T-helper 1 cell treated with Interleukin-12 subunit alpha and Interleukin-12 subunit beta and Interleukin-4 antibody, amounts not matched to agents 30 μg/mL and 1 μg/mL, for 36 hours (primary cell): ENCODE results near the gene ASB16.

Source experiments
- H3K27ac Mint-ChIP-seq: one replicate; pipeline ENCODE4 v1.8.0; 2021; ENCODE audit warnings: mild to moderate bottlenecking, mixed read lengths
- H3K27me3 Mint-ChIP-seq: one replicate; pipeline ENCODE4 v1.8.0; 2021; ENCODE audit warnings: low read depth, mixed read lengths
- H3K36me3 Mint-ChIP-seq: one replicate; pipeline ENCODE4 v1.8.0; 2021; ENCODE audit warnings: low read depth, mixed read lengths
- H3K4me1 Mint-ChIP-seq: one replicate; pipeline ENCODE4 v1.8.0; 2021; ENCODE audit warnings: low read depth, mixed read lengths
- H3K4me3 Mint-ChIP-seq: one replicate; pipeline ENCODE4 v1.8.0; 2021; ENCODE audit warnings: mild to moderate bottlenecking, moderate library complexity, mixed read lengths
- H3K9me3 Mint-ChIP-seq: one replicate; pipeline ENCODE4 v1.8.0; 2021; ENCODE audit warnings: mixed read lengths

Gene ASB16

DNA sequence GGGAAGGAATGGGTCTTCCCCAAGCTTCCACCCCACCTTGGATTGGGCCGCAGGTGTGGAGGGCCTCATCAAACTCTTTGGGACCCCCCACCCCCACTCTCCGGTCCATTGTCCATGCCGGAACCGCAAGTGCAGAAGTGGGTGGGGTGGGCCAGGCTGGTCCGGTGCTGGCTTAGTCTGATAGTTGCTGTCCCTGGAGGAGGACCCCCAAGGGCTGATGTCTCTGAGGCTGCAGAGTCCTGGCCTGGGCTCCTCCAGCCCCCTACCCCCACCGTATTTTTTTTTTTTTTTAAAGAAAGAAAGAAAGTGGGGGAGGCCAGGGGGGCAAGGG lies 36.3 kb downstream of the ASB16 start:
- Mint-ChIP-seq H3K27ac (no peak overlapping the region), H3K4me3 (no peak overlapping the region), H3K9me3 (no peaks in the 10 kb centered on the region), H3K4me1 (peaks cover 32% of the 10 kb centered on the region), H3K36me3 (peaks cover 43% of the 10 kb centered on the region), H3K27me3 (no peaks in the 10 kb centered on the region)

DNA sequence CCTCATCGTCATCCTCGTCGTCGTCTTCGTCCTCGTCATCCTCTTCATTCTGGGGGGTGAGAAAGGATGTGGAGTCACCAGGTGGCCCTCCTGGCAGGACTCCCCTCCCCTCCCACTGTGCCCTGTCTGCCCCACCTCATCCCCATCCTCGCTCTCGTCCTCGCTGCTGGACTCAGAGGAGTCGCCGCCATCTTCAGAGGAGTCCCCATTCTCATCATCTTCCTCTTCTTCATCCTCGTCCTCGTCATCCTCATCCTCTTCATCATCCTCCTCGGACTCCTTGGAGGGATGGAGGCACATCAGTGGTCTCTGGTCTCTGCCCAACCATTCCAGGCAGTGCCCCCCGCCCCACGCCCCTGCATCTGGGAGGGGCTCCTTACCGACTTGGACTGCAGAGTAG lies 36.8 kb downstream of the ASB16 start:
- Mint-ChIP-seq H3K36me3 (peaks cover 43% of the 10 kb centered on the region), H3K27ac (no peak overlapping the region), H3K4me3 (no peak overlapping the region), H3K27me3 (no peaks in the 10 kb centered on the region), H3K9me3 (no peaks in the 10 kb centered on the region), H3K4me1 (peaks cover 32% of the 10 kb centered on the region)

DNA sequence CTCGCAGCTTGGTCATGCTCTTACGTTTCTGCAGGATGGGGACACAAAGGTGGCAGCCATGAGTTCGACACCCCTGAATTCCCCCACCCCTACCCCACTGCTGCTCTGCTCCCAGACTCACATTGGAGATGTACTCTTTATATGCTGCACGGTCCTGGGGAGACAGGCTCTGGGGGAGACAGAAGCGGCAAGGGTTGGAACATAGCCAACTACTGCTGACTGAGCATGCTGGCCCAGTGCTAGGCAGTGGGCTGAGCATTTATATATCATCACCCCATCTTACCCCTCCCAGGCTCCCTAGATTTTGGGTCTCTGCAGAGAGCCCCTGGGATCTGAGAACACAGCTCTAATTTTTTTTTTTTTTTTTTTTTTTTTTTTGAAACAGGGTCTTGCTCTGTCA lies 37.2 kb downstream of the ASB16 start:
- H3K9me3 Mint-ChIP-seq, result no peaks in the 10 kb centered on the region
- no peaks in the 10 kb centered on the region for H3K27me3 Mint-ChIP-seq
- no peak overlapping the region for H3K4me3 Mint-ChIP-seq
- peaks cover 29% of the 10 kb centered on the region for H3K4me1 Mint-ChIP-seq
- no peak overlapping the region for H3K27ac Mint-ChIP-seq
- H3K36me3 Mint-ChIP-seq, result peaks cover 44% of the 10 kb centered on the region

DNA sequence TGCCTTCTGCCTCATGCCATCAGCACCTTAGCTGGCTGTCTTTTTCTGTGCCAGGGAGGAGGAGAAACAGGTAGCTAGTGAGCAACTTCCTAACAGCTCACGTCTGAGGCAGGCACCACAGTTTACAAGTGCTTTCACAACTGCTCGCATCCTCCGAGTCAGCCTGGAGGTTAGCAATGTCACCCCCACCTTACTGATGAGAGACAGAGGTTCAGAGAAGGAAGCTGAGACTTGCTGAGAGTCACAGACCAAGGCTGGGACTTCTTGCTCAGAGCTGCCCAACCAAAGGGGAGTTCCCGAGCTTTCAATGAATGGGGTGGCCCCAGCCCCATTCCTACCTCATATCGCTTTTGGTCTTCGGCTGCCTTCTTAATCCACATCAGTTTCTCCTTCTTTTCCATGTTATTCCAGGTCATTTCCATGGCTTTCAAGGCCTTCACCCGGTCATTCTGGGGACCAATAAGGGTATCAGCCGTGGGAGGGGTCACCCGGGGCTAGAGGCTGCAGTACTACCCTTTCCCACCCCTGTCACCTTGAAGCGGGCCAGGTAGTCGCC lies 39.4 kb downstream of the ASB16 start:
- H3K36me3 Mint-ChIP-seq, result peaks cover 63% of the 10 kb centered on the region
- peaks cover 28% of the 10 kb centered on the region for H3K4me1 Mint-ChIP-seq
- no peaks in the 10 kb centered on the region for H3K9me3 Mint-ChIP-seq
- no peaks in the 10 kb centered on the region for H3K27me3 Mint-ChIP-seq
- H3K27ac Mint-ChIP-seq, result peak overlapping the region; percentile 89
- peak overlapping the region; percentile 64 for H3K4me3 Mint-ChIP-seq

DNA sequence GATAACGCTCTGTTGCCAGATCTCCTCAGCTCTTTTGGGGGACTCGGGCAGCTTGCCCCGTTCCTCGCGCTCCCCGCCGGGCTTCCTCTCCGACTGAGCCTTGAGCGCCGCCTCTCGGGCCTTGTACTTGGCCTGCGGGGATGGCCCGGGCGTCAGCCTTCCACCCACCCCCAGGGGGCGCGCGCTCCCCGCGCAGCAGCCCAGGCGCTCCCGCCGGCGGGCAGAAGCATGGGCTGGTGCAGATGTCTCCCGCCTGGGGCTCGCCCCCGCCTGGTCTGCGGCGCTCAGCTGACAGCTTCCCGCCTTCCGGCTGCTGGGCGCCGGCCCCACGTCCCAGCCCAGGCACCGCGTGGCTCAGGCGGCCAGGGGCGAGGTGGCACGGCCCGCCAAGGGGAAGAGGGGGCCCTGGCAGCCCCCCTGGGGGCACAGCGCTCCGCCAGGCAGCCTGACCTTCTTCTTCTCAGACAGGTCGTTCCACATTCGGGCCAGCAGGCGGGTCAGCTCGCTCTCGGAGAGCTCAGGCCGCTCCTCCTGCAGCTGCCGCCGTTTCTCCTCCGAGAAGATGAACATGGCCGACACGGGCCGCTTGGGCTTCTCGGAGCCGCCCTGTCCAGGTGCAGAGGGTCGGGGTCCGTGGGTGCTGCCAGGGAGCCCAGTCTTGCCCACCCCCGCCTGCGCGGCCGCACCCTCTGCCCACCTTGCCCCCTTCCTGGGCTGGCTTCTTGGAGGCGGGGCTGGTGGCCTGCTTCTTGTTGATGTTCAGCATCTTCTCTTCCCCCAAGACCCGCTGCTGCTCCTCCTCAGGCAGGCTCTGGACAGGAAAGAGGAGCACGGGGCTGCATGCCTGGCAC lies 40.1 kb downstream of the ASB16 start:
- H3K4me3 Mint-ChIP-seq, result peak overlapping the region; percentile 64
- peak overlapping the region; percentile 89 for H3K27ac Mint-ChIP-seq
- peaks cover 68% of the 10 kb centered on the region for H3K36me3 Mint-ChIP-seq
- H3K27me3 Mint-ChIP-seq, result no peaks in the 10 kb centered on the region
- no peaks in the 10 kb centered on the region for H3K9me3 Mint-ChIP-seq
- H3K4me1 Mint-ChIP-seq, result peaks cover 33% of the 10 kb centered on the region

DNA sequence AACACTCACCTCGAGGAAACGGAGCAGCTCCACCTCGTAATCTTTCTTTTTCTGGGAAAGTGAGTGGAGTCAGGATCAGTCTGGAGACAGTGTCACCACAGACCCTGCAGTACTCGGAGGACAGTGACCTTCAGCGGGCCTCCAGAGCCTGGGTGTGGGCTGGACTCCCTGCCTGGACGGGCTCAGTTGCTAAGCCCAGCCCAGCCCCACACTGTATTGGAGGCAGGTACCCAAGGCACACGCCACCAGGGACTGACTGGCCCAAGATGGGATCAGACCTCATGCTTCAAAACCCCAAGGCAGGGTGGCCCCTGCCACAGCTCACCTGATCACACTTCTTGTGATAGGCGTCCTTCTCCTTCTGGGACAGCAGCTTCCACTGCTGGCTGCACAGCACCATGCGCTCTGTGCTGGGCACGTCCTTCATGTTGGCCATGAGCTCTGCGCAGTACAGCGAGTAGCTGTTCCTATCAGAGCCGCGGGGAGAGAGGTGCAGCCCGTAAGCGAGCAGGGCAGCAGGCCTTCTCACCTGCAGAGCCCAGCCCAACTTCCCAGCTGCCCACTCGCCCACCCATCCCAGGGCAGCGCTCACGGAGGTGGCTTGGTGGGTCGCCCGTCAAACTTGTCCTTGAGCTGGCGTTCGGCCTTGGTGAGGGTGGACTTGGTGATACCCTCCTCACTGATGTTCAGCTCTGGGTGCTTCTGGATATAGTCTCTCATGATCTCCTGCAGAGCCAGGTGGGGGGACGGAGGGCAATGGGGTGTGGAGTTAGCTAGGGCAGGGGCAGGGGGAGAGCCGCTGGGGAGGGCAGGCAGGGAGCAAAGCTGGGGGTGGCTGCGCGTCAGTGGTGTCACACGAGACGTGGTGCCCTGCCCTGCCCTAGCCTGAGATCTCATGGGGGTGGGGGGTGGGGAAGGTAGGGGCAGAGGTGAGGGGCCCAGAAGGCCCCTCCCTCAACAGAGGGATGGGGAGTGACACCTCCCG lies 41.1 kb downstream of the ASB16 start:
- H3K9me3 Mint-ChIP-seq, result no peaks in the 10 kb centered on the region
- H3K36me3 Mint-ChIP-seq, result peaks cover 71% of the 10 kb centered on the region
- H3K4me1 Mint-ChIP-seq, result peaks cover 41% of the 10 kb centered on the region
- no peaks in the 10 kb centered on the region for H3K27me3 Mint-ChIP-seq
- no peak overlapping the region for H3K4me3 Mint-ChIP-seq
- no peak overlapping the region for H3K27ac Mint-ChIP-seq

DNA sequence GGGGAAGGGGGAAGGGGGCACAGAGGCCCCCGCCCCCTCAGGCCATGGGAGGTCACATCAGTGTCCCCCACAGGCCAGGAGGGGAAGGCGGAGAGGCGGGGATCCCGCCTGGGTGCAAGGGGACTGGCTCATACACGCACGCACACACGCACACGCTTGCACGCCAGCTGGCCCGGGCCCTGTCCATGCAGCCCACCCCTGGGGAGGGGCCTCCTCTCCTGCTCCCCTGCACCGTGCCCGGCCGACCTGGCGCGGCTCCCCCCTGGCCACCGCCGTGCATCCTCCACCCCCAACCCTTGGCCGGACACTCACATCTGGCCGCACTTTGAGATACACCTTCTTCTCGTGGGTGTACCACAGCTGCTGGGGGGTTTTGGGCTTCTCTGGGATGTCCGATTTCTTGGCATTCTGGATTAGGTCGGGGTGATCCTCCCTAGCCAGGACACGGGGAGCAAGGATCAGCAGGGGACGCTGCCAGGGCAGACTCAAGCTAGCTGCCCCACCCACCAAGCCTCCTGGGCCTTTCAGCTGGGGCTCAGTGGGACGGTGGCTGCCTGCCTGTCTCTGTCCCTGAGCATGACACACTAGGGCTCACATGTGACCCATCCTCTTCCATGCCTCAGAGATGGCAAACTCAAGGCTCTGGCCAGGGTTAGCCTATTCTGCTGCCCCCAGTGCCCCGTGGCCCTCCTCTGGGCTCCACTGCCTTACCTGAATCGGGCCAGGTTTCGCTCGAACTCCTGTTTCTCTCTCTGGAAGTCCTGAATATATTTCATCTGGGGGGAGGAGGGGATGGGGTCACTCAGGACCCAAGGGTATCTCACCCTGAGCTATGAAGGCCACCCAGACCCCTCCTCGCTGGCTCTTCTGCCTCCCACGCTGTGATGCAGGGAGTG lies 42.3 kb downstream of the ASB16 start:
- H3K36me3 Mint-ChIP-seq, result peaks cover 76% of the 10 kb centered on the region
- peaks cover 50% of the 10 kb centered on the region for H3K4me1 Mint-ChIP-seq
- H3K9me3 Mint-ChIP-seq, result no peaks in the 10 kb centered on the region
- no peak overlapping the region for H3K4me3 Mint-ChIP-seq
- no peaks in the 10 kb centered on the region for H3K27me3 Mint-ChIP-seq
- H3K27ac Mint-ChIP-seq, result peak overlapping the region; percentile 15

DNA sequence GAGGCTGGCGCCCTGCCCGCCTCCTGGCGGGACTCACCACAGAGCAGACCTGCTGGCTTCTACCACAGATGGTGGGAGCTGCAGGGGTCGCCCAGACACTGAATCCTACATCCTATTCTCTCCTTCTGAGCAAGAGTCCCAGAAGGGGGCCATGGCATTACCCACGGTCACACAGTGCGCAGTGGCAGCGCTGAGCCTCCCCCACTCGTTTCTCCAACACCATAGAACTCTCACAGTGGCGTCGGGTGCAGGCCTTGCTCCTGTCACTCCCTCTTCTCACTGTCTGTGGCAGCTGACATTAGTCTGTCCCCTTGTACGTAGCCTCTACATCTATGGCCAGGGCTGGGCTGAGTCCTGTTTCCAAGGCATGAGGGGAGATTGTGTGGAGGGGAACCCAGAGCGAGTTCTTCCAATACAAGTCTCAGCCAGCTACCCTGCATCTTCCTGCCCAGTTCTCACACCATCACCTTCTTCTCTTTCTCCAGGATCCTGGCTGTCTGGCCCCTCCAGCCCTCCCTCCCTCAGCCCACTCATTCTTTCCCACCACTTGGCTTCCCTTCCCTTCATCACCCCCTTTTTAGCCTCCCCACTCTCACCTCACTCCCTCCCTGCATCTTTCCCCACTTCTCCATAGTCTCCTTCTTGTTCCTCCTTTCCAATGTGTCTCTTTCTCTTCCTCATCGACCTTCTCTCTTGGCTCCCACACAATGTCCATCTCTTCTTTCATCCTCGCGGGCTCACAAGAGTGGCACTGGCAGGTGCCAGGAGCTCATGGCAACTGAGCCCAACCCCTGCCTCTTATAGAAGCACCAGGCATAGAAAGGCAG lies 43.1 kb downstream of the ASB16 start:
- no peaks in the 10 kb centered on the region for H3K27me3 Mint-ChIP-seq
- peaks cover 71% of the 10 kb centered on the region for H3K36me3 Mint-ChIP-seq
- H3K4me3 Mint-ChIP-seq, result no peak overlapping the region
- no peaks in the 10 kb centered on the region for H3K9me3 Mint-ChIP-seq
- H3K27ac Mint-ChIP-seq, result peak overlapping the region; percentile 47
- peaks cover 48% of the 10 kb centered on the region for H3K4me1 Mint-ChIP-seq

DNA sequence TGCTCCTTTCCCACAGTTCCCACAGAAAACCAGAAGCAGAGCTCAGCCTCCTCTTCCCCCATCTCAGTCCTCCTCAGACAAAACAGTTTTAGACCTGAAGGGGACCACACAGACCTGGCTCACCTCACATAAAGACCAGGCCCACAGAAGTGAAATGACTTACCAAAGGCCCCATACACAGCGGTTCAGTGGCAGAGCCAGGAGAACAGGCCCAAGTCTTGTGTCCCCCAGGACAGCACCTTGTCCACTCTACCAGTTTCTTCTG lies 43.7 kb downstream of the ASB16 start:
- no peak overlapping the region for H3K4me3 Mint-ChIP-seq
- H3K36me3 Mint-ChIP-seq, result peaks cover 67% of the 10 kb centered on the region
- peaks cover 47% of the 10 kb centered on the region for H3K4me1 Mint-ChIP-seq
- peak overlapping the region; percentile 47 for H3K27ac Mint-ChIP-seq
- no peaks in the 10 kb centered on the region for H3K9me3 Mint-ChIP-seq
- H3K27me3 Mint-ChIP-seq, result no peaks in the 10 kb centered on the region

DNA sequence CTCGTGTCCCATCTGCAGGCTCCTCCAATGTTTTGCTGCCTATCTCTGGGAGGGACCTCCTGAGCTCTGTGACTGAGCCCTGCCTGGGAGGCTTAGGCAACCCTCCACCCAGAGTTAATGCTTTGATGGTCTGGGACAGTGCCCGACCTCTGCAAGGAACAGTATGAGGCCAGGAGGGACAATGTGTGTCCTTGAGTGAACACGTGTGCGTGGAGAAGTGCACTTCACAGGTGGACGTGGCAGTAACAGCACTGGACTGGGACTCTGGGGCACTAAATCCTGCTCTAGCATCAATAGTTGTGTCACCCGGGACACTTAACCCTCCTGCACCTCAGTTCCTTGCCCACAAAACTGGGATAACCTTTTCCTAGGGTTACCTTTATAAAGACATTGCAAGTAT lies 44.4 kb downstream of the ASB16 start:
- peaks cover 43% of the 10 kb centered on the region for H3K4me1 Mint-ChIP-seq
- H3K4me3 Mint-ChIP-seq, result peak overlapping the region; percentile 25
- peaks cover 61% of the 10 kb centered on the region for H3K36me3 Mint-ChIP-seq
- peak overlapping the region; percentile 26 for H3K27ac Mint-ChIP-seq
- H3K9me3 Mint-ChIP-seq, result no peaks in the 10 kb centered on the region
- H3K27me3 Mint-ChIP-seq, result no peaks in the 10 kb centered on the region

DNA sequence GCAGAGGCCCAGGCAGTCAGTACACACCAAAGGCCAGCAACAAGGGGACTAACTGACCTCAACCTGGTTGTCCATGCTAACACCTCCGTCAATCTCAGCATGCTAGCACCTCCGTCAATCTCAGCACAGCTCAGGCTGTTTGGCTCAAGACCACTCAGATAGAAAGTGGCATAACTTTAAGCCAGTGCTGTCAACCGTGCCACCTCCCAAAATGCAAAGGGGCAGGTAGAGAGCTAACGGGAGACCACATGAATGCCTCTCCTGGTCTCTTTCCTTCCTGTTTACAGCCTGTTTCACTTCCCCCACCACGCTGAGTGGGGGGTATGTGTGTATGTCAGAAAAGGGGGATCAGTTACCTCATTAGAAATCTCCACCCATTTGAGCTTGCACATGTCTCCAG lies 45.7 kb downstream of the ASB16 start:
- H3K36me3 Mint-ChIP-seq, result peaks cover 58% of the 10 kb centered on the region

DNA sequence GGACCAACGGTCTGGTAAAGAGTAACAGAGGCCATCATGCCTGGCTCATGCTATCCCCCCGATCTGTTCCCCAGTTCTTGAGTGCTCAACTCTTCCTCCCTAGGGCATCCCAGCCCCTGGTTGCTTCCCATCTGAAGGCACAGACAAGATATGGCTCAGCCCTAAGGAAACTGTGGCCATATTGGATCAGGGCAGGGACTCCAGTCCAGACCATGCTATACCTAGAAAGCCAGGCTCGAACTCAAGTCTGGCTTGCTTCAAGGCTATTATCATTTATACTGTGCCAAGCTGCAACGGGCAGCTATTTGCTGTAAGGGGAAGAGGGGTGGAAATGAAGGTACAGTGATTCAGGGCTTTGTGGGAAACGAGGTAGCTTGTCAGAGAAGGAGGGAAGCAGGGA lies 46.2 kb downstream of the ASB16 start:
- Mint-ChIP-seq H3K27me3 (no peaks in the 10 kb centered on the region), H3K36me3 (peaks cover 53% of the 10 kb centered on the region), H3K4me1 (peaks cover 39% of the 10 kb centered on the region)

More for the DNA sequence above, 45.7 kb downstream of the ASB16 start:
- H3K27me3 Mint-ChIP-seq, result no peaks in the 10 kb centered on the region
- no peaks in the 10 kb centered on the region for H3K9me3 Mint-ChIP-seq
- peak overlapping the region; percentile 76 for H3K27ac Mint-ChIP-seq
- H3K4me1 Mint-ChIP-seq, result peaks cover 39% of the 10 kb centered on the region
- peak overlapping the region; percentile 90 for H3K4me3 Mint-ChIP-seq

DNA sequence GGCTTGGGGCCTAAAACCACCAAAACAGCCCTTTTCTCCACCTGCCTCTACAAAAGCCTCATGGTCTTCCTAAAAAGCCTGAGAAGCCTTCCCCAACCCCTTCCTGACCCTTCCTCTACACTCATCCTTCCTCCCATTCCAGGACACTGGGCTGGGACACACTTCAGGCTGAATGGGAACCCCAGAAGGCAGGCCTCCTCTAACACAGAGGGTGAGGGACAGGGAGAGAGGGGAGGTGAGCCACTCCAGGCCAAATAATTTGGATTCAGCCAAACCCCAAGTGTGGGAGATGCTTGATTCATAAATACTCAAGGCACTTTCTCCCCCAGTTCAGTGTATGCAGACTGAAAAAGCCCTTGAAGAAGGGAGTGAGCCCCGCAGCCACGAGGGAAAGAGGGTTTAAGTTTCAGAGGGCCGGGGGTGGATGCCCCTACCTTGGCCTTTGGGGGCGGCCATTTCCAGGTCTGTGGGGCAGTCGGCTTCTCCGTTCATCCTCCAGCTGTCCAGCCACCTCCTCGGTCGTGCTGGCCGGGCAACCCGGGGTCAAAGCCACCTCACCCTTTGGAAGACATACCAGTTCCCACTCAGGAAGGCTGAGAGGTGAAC lies 47.3 kb downstream of the ASB16 start:
- H3K4me3 Mint-ChIP-seq, result peak overlapping the region; percentile 90

More for the DNA sequence above, 46.2 kb downstream of the ASB16 start:
- H3K27ac Mint-ChIP-seq, result peak overlapping the region; percentile 85
- peak overlapping the region; percentile 90 for H3K4me3 Mint-ChIP-seq
- no peaks in the 10 kb centered on the region for H3K9me3 Mint-ChIP-seq

More for the DNA sequence above, 47.3 kb downstream of the ASB16 start:
- no peaks in the 10 kb centered on the region for H3K9me3 Mint-ChIP-seq
- peaks cover 50% of the 10 kb centered on the region for H3K36me3 Mint-ChIP-seq
- H3K27ac Mint-ChIP-seq, result peak overlapping the region; percentile 83
- peaks cover 45% of the 10 kb centered on the region for H3K4me1 Mint-ChIP-seq
- no peaks in the 10 kb centered on the region for H3K27me3 Mint-ChIP-seq
